D721Med (cell line): ENCODE results near the gene TIMM21.

Source experiments
- DNase-seq: peaks from one replicate; pipeline ENCODE4 v3.0.0; 2011; ENCODE audit warnings: low spot score; ENCODE audit not compliant: insufficient read length
- FAIRE-seq: peaks from 2 replicates; lab custom pipeline; 2011; peaks lifted over from hg19 to GRCh38; lab: Jason Lieb, UNC
- CTCF ChIP-seq: IDR thresholded peaks from 2 replicates; pipeline ENCODE4 v1.5.1; 2012; ENCODE audit warnings: mild to moderate bottlenecking, control low read depth; ENCODE audit not compliant: insufficient read depth; ENCODE audit errors: missing control alignments

TIMM21 gene

GRCh38 chr18:74197705-74198341 is 49.5 kb downstream of the TIMM21 start:
- no peak for TF ChIP-seq CTCF
- no peak for FAIRE-seq
- DNase-seq, result no peak

- DNase-seq (no peak), FAIRE-seq (no peak)
- TF ChIP-seq CTCF, result no peak
Observed at GRCh38 chr18:74198453-74198852, 50.1 kb downstream of the TIMM21 start.

GRCh38 chr18:74200780-74201179 is 52.5 kb downstream of the TIMM21 start:
- DNase-seq, result no peak
- FAIRE-seq, result no peak
- TF ChIP-seq CTCF, result no peak

- DNase-seq (no peak), FAIRE-seq (no peak)
- TF ChIP-seq CTCF, result no peak
Observed at GRCh38 chr18:74203811-74204210, 55.5 kb downstream of the TIMM21 start.

GRCh38 chr18:74204526-74205152 is 56.3 kb downstream of the TIMM21 start:
- DNase-seq (no peak), FAIRE-seq (peak; percentile 96)
- TF ChIP-seq CTCF, result no peak
